Fibroblast of the aortic adventitia (primary cell): ENCODE data around the gene KCNH2. TPM values are rescaled to one million over a fixed set of nuclear protein-coding genes. Genes with fewer than 3 reads are reported as not detected.
A peak's percentile ranks its signal among the peaks of the same experiment; 100 is the strongest.

ENCODE experiments used
- DNase-seq: peaks from one replicate; pipeline ENCODE4 v3.0.0-alpha.2; 2010; ENCODE audit warnings: low read depth
- H3K4me3 ChIP-seq: 2 replicates; pipeline ENCODE4 v1.5.1; 2011; ENCODE audit warnings: low read depth, mild to moderate bottlenecking, control low read depth, low read length, moderate library complexity
- total RNA-seq: library from RNA; depleted of rRNA; stranded (reverse); fragments of >200 nt; gene quantifications from 2 replicates; pipeline ENCODE4 v1.2.3, GENCODE V29; 2012; ENCODE audit warnings: low replicate concordance
- TF ChIP-seq, protein P1 (sequence below): IDR thresholded peaks from 2 replicates; pipeline ENCODE4 v1.5.1; 2011; ENCODE audit warnings: mild to moderate bottlenecking, low read length, control low read depth, inconsistent platforms; ENCODE audit not compliant: insufficient read depth

Gene KCNH2
- total RNA-seq, 1 donor = not detected

DNA sequence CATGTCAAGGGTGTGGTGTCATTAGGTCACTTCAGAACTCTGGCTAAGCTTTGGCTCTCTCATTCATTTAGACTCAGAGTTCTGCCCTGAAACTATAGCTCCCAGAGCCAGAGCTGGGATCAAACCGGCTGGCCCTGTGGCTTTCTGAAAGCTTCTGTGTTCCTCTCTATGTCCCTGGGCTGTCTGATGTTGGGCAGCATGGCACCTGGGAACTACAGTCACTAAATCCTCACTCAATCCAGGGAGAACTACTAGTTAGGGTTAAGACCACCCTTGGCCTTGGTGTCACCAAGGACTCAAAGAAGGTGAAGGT is 32.9 kb upstream of the KCNH2 start:
- H3K4me3 ChIP-seq = no peak overlapping the region
- TF ChIP-seq, protein P1, sequence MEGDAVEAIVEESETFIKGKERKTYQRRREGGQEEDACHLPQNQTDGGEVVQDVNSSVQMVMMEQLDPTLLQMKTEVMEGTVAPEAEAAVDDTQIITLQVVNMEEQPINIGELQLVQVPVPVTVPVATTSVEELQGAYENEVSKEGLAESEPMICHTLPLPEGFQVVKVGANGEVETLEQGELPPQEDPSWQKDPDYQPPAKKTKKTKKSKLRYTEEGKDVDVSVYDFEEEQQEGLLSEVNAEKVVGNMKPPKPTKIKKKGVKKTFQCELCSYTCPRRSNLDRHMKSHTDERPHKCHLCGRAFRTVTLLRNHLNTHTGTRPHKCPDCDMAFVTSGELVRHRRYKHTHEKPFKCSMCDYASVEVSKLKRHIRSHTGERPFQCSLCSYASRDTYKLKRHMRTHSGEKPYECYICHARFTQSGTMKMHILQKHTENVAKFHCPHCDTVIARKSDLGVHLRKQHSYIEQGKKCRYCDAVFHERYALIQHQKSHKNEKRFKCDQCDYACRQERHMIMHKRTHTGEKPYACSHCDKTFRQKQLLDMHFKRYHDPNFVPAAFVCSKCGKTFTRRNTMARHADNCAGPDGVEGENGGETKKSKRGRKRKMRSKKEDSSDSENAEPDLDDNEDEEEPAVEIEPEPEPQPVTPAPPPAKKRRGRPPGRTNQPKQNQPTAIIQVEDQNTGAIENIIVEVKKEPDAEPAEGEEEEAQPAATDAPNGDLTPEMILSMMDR = no peak
- no peak for DNase-seq

DNA sequence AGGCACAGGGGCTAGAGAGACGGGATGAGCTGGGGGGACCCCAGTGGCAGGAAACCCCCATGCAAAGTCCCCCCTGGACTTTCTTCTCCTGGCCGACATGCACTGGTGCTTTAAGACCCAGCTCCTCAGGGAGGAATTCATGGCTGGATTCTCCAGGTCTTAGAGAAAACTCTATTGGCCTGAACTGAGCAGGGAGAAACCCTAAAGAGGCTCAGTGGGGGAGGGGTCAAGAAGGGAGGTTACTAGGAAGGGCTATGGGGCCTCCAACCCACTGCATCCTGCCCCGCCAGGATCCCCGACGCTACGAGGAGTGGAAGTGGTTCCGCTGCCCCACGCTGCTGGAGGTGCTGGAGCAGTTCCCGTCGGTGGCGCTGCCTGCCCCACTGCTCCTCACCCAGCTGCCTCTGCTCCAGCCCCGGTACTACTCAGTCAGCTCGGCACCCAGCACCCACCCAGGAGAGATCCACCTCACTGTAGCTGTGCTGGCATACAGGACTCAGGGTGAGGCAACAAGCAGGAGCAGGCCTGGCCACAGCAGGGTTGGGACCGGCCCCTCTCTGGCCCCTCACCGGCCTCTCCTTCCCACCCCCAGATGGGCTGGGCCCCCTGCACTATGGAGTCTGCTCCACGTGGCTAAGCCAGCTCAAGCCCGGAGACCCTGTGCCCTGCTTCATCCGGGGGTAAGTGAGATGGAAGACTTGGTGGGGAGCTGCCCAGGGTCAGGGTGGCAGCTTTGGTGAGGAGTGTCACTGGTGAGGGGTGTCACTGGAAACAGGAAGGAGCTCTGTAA is 32.4 kb upstream of the KCNH2 start:
- H3K4me3 ChIP-seq = no peak overlapping the region
- no peak for DNase-seq
- TF ChIP-seq, protein P1 = no peak

DNA sequence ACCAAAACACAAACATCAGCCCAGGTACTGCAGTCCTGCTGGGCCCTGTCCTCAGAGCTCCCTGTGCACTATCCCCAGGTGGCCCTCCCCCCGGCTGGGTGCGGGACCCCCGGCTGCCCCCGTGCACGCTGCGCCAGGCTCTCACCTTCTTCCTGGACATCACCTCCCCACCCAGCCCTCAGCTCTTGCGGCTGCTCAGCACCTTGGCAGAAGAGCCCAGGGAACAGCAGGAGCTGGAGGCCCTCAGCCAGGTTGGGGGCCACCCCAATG is 31.9 kb upstream of the KCNH2 start:
- TF ChIP-seq, protein P1 = no peak
- no peak for DNase-seq
- H3K4me3 ChIP-seq = no peak overlapping the region

DNA sequence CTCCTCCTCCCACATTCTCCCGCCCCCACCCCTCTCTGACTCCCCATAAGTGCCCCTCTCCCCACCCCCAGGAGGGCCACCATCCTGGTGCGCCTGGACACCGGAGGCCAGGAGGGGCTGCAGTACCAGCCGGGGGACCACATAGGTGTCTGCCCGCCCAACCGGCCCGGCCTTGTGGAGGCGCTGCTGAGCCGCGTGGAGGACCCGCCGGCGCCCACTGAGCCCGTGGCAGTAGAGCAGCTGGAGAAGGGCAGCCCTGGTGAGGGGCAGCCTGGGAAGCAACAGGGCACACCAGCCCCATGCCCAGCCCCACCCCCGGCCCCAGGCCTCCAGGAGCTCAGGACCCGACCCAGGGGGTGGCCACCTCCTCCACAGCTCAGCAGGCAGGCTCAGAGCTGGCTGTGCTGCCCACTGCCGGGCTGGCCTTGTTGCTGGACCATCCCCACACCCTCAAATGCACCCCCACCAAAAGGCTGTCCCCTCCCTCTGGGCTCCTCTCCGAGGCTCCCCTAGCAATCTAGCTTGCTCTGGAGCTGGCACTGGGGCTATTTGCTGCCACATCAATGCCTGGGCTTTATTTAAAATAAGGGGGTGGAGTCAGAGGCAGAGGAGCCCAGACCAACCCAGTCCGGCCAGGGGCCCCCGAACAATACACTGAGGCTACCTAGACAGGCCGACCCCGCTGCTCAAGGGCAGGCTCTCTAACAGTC is 31.4 kb upstream of the KCNH2 start:
- no peak for DNase-seq

DNA sequence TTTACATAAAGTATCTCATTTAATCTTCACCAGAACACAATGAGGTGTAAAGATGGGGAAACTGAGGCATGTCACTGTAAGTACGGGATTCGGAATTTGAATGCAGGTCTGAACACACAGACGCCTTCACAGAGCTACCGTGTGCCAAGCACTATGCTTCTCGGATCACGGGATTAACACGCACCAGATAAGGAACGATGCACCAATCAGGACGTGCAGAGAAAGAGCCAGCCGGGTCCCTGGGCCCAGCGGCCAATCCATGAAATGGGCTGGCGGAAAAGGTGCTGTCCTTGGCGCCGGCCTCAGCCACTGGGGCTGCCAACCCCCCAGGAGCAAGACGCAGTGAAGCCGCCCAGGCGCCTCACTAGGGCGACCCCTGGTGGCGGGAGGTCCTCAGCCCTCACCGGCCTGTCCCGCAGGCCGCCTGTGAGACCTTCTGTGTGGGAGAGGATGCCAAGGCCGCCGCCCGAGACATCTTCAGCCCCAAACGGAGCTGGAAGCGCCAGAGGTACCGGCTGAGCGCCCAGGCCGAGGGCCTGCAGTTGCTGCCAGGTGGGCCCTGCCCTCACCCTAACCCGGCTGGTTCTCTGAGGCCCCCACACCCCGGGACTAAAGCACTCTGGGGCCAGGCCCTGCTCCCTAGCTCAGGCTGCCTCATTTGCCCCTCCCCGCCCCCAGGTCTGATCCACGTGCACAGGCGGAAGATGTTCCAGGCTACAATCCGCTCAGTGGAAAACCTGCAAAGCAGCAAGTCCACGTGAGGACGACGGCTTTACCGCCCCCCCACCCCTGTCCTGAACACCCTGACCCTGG is 30.6 kb upstream of the KCNH2 start:
- H3K4me3 ChIP-seq = no peak overlapping the region
- peak; percentile 31 for DNase-seq

More for the DNA sequence above, 31.4 kb upstream of the KCNH2 start:
- H3K4me3 ChIP-seq = no peak overlapping the region
- TF ChIP-seq, protein P1 = no peak

DNA sequence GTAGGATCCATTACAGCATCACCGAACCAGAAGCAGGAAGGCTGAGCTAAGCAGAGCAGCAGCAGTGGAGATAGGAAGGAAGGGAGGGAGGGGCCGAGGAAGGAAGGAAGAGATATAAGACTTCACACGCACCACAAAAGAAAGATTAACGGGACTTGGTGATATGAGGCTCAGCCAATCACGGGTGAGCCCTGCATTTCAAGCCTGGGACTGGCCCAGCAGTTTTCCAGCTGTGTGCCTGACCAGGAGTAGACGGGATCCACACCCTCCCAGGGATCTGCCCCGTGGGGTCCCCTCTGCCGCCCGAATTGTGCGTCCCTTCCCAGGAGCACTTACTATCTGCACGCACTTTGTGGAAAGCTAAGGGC is 30.0 kb upstream of the KCNH2 start:
- DNase-seq = peak; percentile 47
- no peak overlapping the region for H3K4me3 ChIP-seq
- TF ChIP-seq, protein P1 = no peak

More for the DNA sequence above, 30.6 kb upstream of the KCNH2 start:
- TF ChIP-seq, protein P1 = peak; percentile 74
